Airway epithelial cell (primary cell): ENCODE results near the gene SYT4. TPM values are rescaled to one million over a fixed set of nuclear protein-coding genes. Genes with fewer than 3 reads are reported as not detected.

Experiments used
- total RNA-seq: library from RNA; depleted of rRNA; stranded (reverse); fragments of >200 nt; gene quantifications from 2 replicates; pipeline ENCODE4 v1.2.3, GENCODE V29; 2015

SYT4 gene, protein sequence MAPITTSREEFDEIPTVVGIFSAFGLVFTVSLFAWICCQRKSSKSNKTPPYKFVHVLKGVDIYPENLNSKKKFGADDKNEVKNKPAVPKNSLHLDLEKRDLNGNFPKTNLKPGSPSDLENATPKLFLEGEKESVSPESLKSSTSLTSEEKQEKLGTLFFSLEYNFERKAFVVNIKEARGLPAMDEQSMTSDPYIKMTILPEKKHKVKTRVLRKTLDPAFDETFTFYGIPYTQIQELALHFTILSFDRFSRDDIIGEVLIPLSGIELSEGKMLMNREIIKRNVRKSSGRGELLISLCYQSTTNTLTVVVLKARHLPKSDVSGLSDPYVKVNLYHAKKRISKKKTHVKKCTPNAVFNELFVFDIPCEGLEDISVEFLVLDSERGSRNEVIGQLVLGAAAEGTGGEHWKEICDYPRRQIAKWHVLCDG
- total RNA-seq = not detected in 2 replicates

DNA sequence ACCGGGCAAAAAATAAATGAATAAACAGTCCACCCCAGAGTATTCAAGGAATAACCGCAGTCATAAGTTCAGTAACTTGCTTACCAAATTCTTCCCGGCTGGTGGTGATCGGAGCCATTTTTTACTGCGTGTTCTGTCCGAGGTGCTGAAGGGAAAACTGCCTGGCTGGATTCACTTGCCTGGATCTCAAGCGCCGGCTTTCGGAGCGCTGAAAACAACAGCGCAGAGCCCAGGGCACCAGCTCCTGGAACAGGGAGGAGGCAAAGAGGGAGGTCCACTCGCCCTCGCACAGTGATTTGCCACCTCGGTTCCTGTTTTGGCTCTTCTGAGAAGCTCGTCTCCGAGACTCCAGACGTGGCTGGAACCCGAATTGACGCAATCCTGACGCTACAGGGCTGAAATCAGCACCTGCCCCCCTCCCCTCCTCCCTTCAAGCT is at the start of gene SYT4:
Gene SYT4 (minus strand): TSS at position 327 of the 437 bp plus-strand sequence. CDS start 209 bp downstream, at position 118.

Other genes with a start within 250 kb of the SYT4 start
- gene RIT2, start 161.8 kb downstream of the SYT4 start, total RNA-seq = not detected in 2 replicates